HS-5 (cell line): ENCODE results near the gene TMEM255B.
"Not testable (repeated sequence)": the region's sequence is repeated elsewhere in the genome, so short reads cannot be mapped to it uniquely, and the experiment has no call there.

Source experiments
- DNase-seq: peaks from one replicate; pipeline ENCODE4 v3.0.0-alpha.2; 2012; ENCODE audit warnings: low read depth

The TMEM255B gene

GRCh38 chr13:113817860-113818691 lies 59.0 kb downstream of the TMEM255B start:
- DNase-seq, result no peak

GRCh38 chr13:113818700-113819295 lies 59.8 kb downstream of the TMEM255B start:
- no peak for DNase-seq

DNA sequence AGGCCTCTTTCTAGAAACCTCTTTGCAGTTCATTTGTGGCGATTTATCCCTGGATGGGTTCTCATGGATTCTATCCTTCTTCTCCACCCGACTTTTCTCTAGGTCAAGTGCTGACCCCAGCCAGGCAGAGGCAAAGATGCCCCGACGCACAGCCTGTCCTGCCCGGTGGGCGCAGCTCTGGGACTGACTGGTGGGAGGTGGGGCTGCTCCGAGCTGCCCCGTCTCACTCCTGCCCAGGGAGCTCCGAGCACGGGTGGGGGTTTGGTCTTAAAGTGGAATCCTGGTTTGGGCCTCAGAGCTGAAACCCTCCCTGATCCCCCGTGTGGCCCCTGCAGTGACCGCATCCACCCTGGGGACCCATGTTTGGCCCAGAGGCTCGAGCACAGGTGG lies 60.3 kb downstream of the TMEM255B start:
- DNase-seq, result no peak

GRCh38 chr13:113819731-113820715 lies 61.0 kb downstream of the TMEM255B start:
- DNase-seq, result no peak

GRCh38 chr13:113820813-113821651 lies 62.0 kb downstream of the TMEM255B start:
- DNase-seq, result peak; percentile 76

DNA sequence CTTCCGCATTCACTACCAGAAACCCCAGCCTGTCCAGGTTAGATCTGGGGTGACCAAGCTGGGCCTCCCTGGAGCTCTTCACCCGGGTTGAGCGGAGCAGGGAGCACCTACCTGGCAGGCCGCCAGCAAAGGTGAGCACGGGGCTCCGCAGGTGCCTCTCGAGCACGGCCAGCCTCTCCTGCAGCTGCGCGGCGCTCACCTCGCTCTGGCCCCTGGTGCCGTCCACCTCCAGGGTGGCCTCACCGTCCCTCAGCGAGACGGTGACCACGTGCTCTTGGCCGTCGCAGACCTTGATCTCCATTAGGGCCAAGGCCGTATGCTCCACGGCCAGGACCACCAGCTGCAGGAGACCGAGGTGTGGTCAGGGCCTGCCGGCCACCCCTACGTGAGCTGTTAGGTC lies 62.8 kb downstream of the TMEM255B start:
- DNase-seq, result no peak

- DNase-seq, result no peak
Measured at GRCh38 chr13:113822266-113822665, 63.2 kb downstream of the TMEM255B start.

DNA sequence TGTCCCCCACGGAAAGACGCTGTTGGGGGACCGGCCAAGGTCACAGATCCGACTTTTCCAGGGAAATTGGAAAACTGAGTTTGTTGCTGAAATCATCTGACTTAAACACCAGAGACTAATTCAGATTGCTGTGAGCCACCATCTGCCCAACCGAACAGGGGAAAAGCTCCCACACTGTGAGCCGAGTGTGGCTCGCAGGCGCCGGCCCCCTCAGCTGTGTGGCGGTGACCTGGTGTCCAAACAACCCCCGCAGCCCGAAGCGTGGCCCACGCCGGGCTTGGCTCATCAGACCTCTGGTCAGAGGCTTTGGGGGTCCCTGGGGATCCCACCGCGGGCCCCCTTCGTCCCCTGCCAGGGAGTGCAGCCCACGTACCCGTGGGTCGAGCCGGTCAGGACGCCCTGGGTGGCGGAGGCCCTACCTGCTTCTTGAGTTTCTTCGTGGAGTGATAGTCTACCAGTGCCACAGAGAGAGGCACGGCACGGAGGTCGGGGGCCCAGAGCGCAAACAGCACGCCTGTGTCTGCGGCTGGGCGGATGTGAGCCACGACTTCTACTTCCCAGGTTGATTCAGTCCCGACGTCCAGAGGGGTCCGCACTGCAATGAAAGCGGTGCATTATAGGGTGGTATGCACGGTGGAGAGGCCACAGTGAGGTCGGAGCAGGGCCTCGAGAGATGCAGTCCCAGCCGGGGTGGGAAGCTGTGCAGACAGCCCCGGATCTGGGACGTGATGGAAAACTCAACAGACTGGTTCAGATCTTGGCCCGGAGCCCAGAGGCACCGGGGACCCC lies 64.1 kb downstream of the TMEM255B start:
- DNase-seq, result no peak

GRCh38 chr13:113823771-113824170 lies 64.7 kb downstream of the TMEM255B start:
- DNase-seq, result no peak

GRCh38 chr13:113825841-113826240 lies 66.8 kb downstream of the TMEM255B start:
- no peak for DNase-seq

DNA sequence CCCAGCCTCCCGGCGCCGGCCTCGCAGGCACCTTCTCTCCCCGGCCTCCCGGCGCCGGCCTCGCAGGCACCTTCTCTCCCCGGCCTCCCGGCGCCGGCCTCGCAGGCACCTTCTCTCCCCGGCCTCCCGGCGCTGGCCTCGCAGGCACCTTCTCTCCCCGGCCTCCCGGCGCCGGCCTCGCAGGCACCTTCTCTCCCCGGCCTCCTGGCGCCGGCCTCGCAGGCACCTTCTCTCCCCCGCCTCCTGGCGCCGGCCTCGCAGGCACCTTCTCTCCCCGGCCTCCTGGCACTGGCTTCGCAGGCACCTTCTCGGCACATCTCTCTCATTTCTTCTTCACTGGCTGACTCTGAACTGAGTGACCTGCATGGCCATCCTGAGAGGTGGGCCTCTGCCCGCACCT lies 67.4 kb downstream of the TMEM255B start:
- not testable (repeated sequence) for DNase-seq

DNA sequence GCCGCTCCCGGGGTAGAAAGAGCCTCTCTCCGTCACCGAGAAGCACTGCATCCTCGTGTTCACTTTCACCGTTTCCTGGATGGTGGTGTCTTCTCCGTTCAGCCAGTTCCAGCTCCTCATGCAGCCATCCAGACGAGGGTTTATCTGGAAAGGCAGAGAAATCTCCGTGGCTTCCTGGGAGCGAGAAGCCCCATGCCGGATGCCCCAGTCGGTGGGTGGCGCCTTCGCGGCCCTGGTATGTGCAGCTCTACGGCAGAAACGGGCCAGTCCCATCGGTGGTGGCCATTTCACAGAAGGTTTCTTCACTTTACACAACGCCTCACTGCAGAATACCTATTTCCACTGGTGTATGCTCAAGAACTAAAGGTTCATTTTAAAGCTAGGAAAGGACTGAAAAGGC lies 68.0 kb downstream of the TMEM255B start:
- DNase-seq, result no peak

- DNase-seq, result no peak
Measured at GRCh38 chr13:113828282-113828825, 69.3 kb downstream of the TMEM255B start.

GRCh38 chr13:113830426-113830950 lies 71.5 kb downstream of the TMEM255B start:
- not testable (repeated sequence) for DNase-seq

GRCh38 chr13:113831061-113831460 lies 72.0 kb downstream of the TMEM255B start:
- DNase-seq, result no peak

- no peak for DNase-seq
Measured at GRCh38 chr13:113832205-113832604, 73.2 kb downstream of the TMEM255B start.

DNA sequence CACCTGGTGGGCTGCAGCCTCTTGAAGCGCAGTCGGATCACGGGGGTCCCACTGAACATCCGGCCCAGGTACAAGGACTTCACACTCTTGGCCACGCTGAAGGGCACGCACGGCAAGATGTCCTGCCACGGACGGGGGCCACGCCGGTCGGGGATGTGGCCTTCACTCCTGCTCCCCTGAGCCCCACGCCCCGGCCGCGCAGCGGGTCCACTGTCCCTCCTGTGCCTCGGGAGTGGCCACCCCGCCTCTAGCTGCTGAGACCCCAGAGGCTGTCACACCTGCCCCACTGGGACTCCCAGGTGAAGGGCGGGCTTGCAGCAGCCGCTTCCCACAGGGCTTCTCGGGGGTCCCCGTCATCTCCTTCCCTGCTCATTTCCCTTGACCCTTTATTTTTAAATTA lies 73.6 kb downstream of the TMEM255B start:
- DNase-seq, result no peak

GRCh38 chr13:113833111-113833830 lies 74.2 kb downstream of the TMEM255B start:
- no peak for DNase-seq

- DNase-seq, result not testable (repeated sequence)
Measured at GRCh38 chr13:113834006-113834405, 75.0 kb downstream of the TMEM255B start.
